ENCODE measurements around the gene MDC1.
"Not testable (repeated sequence)": the region's sequence is repeated elsewhere in the genome, so short reads cannot be mapped to it uniquely, and the experiment has no call there.

Gene MDC1

GRCh38 chr6:30683183-30683979 lies 33.7 kb downstream of the MDC1 start:
- DNase-seq (ENCODE audit: low read depth): no peak

GRCh38 chr6:30682143-30683117 lies 34.7 kb downstream of the MDC1 start:
- DNase-seq (ENCODE audit: low read depth): peak; percentile 78

- no peak for DNase-seq (ENCODE audit: low read depth)
Measured at GRCh38 chr6:30681766-30682142, 35.3 kb downstream of the MDC1 start.

GRCh38 chr6:30679765-30680535 lies 37.1 kb downstream of the MDC1 start:
- no peak for DNase-seq (ENCODE audit: low read depth)

- DNase-seq (ENCODE audit: low read depth): peak; percentile 89
Measured at GRCh38 chr6:30678964-30679726, 37.9 kb downstream of the MDC1 start.

GRCh38 chr6:30676660-30677285 lies 40.3 kb downstream of the MDC1 start:
- DNase-seq (ENCODE audit: low read depth): no peak

GRCh38 chr6:30672445-30673253 lies 44.4 kb downstream of the MDC1 start, which contains the start of gene DHX16:
DHX16 (minus strand) TSS chr6:30673006; CDS start chr6:30672841, 165 bp downstream.
- DNase-seq (ENCODE audit: low read depth): peak; percentile 88

GRCh38 chr6:30670760-30671527 lies 46.1 kb downstream of the MDC1 start:
- no peak for DNase-seq (ENCODE audit: low read depth)

GRCh38 chr6:30666300-30666699 lies 50.8 kb downstream of the MDC1 start:
- DNase-seq (ENCODE audit: low read depth): not testable (repeated sequence)

GRCh38 chr6:30664994-30665767 lies 51.9 kb downstream of the MDC1 start:
- DNase-seq (ENCODE audit: low read depth): no peak

GRCh38 chr6:30657922-30658321 lies 59.2 kb downstream of the MDC1 start:
- not testable (repeated sequence) for DNase-seq (ENCODE audit: low read depth)

GRCh38 chr6:30657454-30657853 lies 59.6 kb downstream of the MDC1 start:
- DNase-seq (ENCODE audit: low read depth): no peak

GRCh38 chr6:30656513-30656912 lies 60.6 kb downstream of the MDC1 start:
- DNase-seq (ENCODE audit: low read depth): no peak

GRCh38 chr6:30655743-30656094 lies 61.4 kb downstream of the MDC1 start:
- no peak for DNase-seq (ENCODE audit: low read depth)

GRCh38 chr6:30654798-30655742 lies 62.0 kb downstream of the MDC1 start:
- DNase-seq (ENCODE audit: low read depth): no peak

- no peak for DNase-seq (ENCODE audit: low read depth)
Measured at GRCh38 chr6:30651143-30651542, 65.9 kb downstream of the MDC1 start.
